HG03432 (cell line): ENCODE measurements around the gene FUT7.
"Not testable (repeated sequence)": the region's sequence is repeated elsewhere in the genome, so short reads cannot be mapped to it uniquely, and the experiment has no call there.

ENCODE experiments used
- ATAC-seq: cut with Tn5 transposase; IDR thresholded peaks from one replicate; pipeline ENCODE4 v1.9.1; 2021; ENCODE audit warnings: mild to moderate bottlenecking, moderate library complexity; ENCODE audit not compliant: unreplicated experiment

FUT7 gene

GRCh38 chr9:137006116-137007003 is 25.5 kb downstream of the FUT7 start:
- ATAC-seq: no peak

- ATAC-seq: not testable (repeated sequence)
Measured at GRCh38 chr9:137004285-137004684, 27.6 kb downstream of the FUT7 start.

- ATAC-seq: no peak
Measured at GRCh38 chr9:137002646-137003041, 29.2 kb downstream of the FUT7 start.

- ATAC-seq: no peak
Measured at GRCh38 chr9:137001857-137002645, 29.8 kb downstream of the FUT7 start.

GRCh38 chr9:137000177-137000930 is 31.5 kb downstream of the FUT7 start:
- ATAC-seq: no peak

GRCh38 chr9:136997830-136998234 is 34.1 kb downstream of the FUT7 start:
- no peak for ATAC-seq

- ATAC-seq: no peak
Measured at GRCh38 chr9:136997371-136997770, 34.5 kb downstream of the FUT7 start.

- ATAC-seq: no peak
Measured at GRCh38 chr9:136996361-136997292, 35.3 kb downstream of the FUT7 start, which contains the start of gene CLIC3. TSS of gene CLIC3 (minus strand) at chr9:136996568. CDS start at chr9:136996543, 25 bp downstream.

- no peak for ATAC-seq
Measured at GRCh38 chr9:136995772-136996311, 36.0 kb downstream of the FUT7 start.

GRCh38 chr9:136995362-136995761 is 36.5 kb downstream of the FUT7 start:
- ATAC-seq: no peak

- no peak for ATAC-seq
Measured at GRCh38 chr9:136994888-136995230, 37.0 kb downstream of the FUT7 start.

GRCh38 chr9:136994180-136994887 is 37.6 kb downstream of the FUT7 start:
- no peak for ATAC-seq

- no peak for ATAC-seq
Measured at GRCh38 chr9:136992819-136993369, 39.0 kb downstream of the FUT7 start.

- ATAC-seq: peak; percentile 74
Measured at GRCh38 chr9:136991993-136992818, 39.7 kb downstream of the FUT7 start, which contains the start of gene PAXX. TSS of gene PAXX (plus strand) at chr9:136992422. CDS start at chr9:136992444, 22 bp downstream.

GRCh38 chr9:136990242-136990911 is 41.5 kb downstream of the FUT7 start:
- no peak for ATAC-seq

GRCh38 chr9:136988872-136989271 is 43.0 kb downstream of the FUT7 start:
- ATAC-seq: no peak

GRCh38 chr9:136985853-136986252 is 46.0 kb downstream of the FUT7 start:
- ATAC-seq: no peak
